Measurements from ENCODE around the gene SGCD.
"Not testable (repeated sequence)": the region's sequence is repeated elsewhere in the genome, so short reads cannot be mapped to it uniquely, and the experiment has no call there.

DNA sequence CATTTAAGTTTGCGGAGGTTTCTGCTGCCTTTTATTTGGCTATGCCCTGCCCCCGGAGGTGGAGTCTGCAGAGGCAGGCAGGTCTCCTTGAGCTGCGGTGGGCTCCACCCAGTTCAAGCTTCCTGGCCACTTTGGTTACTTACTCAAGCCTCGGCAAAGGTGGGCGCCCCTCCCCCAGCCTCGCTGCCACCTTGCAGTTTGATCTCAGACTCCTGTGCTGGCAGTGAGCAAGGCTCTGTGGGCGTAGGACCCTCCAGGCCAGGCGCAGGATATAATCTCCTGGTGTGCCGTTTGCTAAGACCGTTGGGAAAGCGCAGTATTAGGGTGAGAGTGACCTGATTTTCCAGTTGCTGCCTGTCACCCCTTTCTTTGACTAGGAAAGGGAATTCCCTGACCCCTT, 283.6 kb downstream of the SGCD start:
- TF ChIP-seq POLR2A (IDR thresholded peaks at IDR 0.05), result not testable (repeated sequence)
- TF ChIP-seq, protein P1, sequence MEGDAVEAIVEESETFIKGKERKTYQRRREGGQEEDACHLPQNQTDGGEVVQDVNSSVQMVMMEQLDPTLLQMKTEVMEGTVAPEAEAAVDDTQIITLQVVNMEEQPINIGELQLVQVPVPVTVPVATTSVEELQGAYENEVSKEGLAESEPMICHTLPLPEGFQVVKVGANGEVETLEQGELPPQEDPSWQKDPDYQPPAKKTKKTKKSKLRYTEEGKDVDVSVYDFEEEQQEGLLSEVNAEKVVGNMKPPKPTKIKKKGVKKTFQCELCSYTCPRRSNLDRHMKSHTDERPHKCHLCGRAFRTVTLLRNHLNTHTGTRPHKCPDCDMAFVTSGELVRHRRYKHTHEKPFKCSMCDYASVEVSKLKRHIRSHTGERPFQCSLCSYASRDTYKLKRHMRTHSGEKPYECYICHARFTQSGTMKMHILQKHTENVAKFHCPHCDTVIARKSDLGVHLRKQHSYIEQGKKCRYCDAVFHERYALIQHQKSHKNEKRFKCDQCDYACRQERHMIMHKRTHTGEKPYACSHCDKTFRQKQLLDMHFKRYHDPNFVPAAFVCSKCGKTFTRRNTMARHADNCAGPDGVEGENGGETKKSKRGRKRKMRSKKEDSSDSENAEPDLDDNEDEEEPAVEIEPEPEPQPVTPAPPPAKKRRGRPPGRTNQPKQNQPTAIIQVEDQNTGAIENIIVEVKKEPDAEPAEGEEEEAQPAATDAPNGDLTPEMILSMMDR (IDR thresholded peaks at IDR 0.05), result not testable (repeated sequence)
